GM12872 (cell line): Measurements from ENCODE around the gene PHLPP1.

ENCODE experiments used
- CTCF ChIP-seq: IDR thresholded peaks from 3 replicates; pipeline ENCODE4 v1.5.1; 2011; ENCODE audit warnings: low read depth, mild to moderate bottlenecking, low read length, moderate library complexity; ENCODE audit not compliant: insufficient read depth

PHLPP1 gene

GRCh38 chr18:62814132-62814759, 98.9 kb downstream of the PHLPP1 start:
- TF ChIP-seq CTCF: no peak

- no peak for TF ChIP-seq CTCF
Observed at GRCh38 chr18:62825382-62825781, 110.0 kb downstream of the PHLPP1 start.

GRCh38 chr18:62827397-62827796, 112.1 kb downstream of the PHLPP1 start:
- TF ChIP-seq CTCF: no peak

- TF ChIP-seq CTCF: no peak
Observed at GRCh38 chr18:62828091-62828640, 112.8 kb downstream of the PHLPP1 start.

- TF ChIP-seq CTCF: no peak
Observed at GRCh38 chr18:62828852-62829251, 113.5 kb downstream of the PHLPP1 start.

- no peak for TF ChIP-seq CTCF
Observed at GRCh38 chr18:62829936-62830335, 114.6 kb downstream of the PHLPP1 start.

GRCh38 chr18:62832282-62832681, 116.9 kb downstream of the PHLPP1 start:
- TF ChIP-seq CTCF: no peak
